ENCODE measurements around the gene NCK1.

NCK1 gene

GRCh38 chr3:136920904-136921611, 59.0 kb downstream of the NCK1 start:
- TF ChIP-seq CTCF (IDR thresholded peaks at IDR 0.05; ENCODE audit: insufficient read depth, low read length, poor library complexity, severe bottlenecking): no peak
- no peak for TF ChIP-seq EZH2phosphoT487 (conservative IDR thresholded peaks at IDR 0.05; ENCODE audit: low read length)

GRCh38 chr3:136925425-136926190, 63.6 kb downstream of the NCK1 start:
- TF ChIP-seq EZH2phosphoT487 (conservative IDR thresholded peaks at IDR 0.05; ENCODE audit: low read length) (no peak), CTCF (IDR thresholded peaks at IDR 0.05; ENCODE audit: insufficient read depth, low read length, poor library complexity, severe bottlenecking) (no peak)
- Histone ChIP-seq H3K4me2 (ENCODE audit: low read depth, low read length, poor library complexity, severe bottlenecking) (peak overlapping the region; percentile 9), H3K79me2 (ENCODE audit: insufficient read depth, low read length) (peaks cover 91% of the 10 kb centered on the region), H3K9me3 (ENCODE audit: insufficient read depth, low read length) (no peaks in the 10 kb centered on the region), H3F3A (ENCODE audit: insufficient read depth) (peaks cover 30% of the 10 kb centered on the region), H3K36me3 (ENCODE audit: low read length) (peaks cover 28% of the 10 kb centered on the region), H3K27ac (ENCODE audit: low read depth, low read length) (no peak overlapping the region), H3K9me2 (replicated peaks; ENCODE audit: insufficient read depth, low read length) (no peaks in the 10 kb centered on the region), H3K9ac (ENCODE audit: low read length) (no peak overlapping the region), H2AFZ (ENCODE audit: low read depth, low read length, severe bottlenecking) (no peak overlapping the region), H3K27me3 (ENCODE audit: low read length) (no peaks in the 10 kb centered on the region), H4K20me1 (ENCODE audit: low read depth, low read length) (no peaks in the 10 kb centered on the region; the same call in 1 of the 2 replicates), H3K4me3 (ENCODE audit: insufficient read depth, low read length, poor library complexity, severe bottlenecking) (no peak overlapping the region)

More at GRCh38 chr3:136920904-136921611, 59.0 kb downstream of the NCK1 start:
- Histone ChIP-seq H3K27ac (ENCODE audit: low read depth, low read length) (no peak overlapping the region), H3K36me3 (ENCODE audit: low read length) (0 out of 2 replicates have a peak, but pooled peaks cover 6% of the 10 kb centered on the region), H3F3A (ENCODE audit: insufficient read depth) (peaks cover 16% of the 10 kb centered on the region), H3K27me3 (ENCODE audit: low read length) (no peaks in the 10 kb centered on the region), H3K9me3 (ENCODE audit: insufficient read depth, low read length) (no peaks in the 10 kb centered on the region), H3K4me2 (ENCODE audit: low read depth, low read length, poor library complexity, severe bottlenecking) (no peak overlapping the region), H3K9ac (ENCODE audit: low read length) (no peak overlapping the region), H3K4me3 (ENCODE audit: insufficient read depth, low read length, poor library complexity, severe bottlenecking) (no peak overlapping the region), H3K79me2 (ENCODE audit: insufficient read depth, low read length) (peaks cover 96% of the 10 kb centered on the region), H2AFZ (ENCODE audit: low read depth, low read length, severe bottlenecking) (no peak overlapping the region), H4K20me1 (ENCODE audit: low read depth, low read length) (peaks cover 6% of the 10 kb centered on the region), H3K9me2 (replicated peaks; ENCODE audit: insufficient read depth, low read length) (no peaks in the 10 kb centered on the region)

- Histone ChIP-seq H3K4me3 (ENCODE audit: insufficient read depth, low read length, poor library complexity, severe bottlenecking) (no peak overlapping the region), H3K9me3 (ENCODE audit: insufficient read depth, low read length) (no peaks in the 10 kb centered on the region), H2AFZ (ENCODE audit: low read depth, low read length, severe bottlenecking) (no peak overlapping the region), H3K36me3 (ENCODE audit: low read length) (peaks cover 47% of the 10 kb centered on the region), H3K27me3 (ENCODE audit: low read length) (no peaks in the 10 kb centered on the region), H3K79me2 (ENCODE audit: insufficient read depth, low read length) (peaks cover 88% of the 10 kb centered on the region), H3K9me2 (replicated peaks; ENCODE audit: insufficient read depth, low read length) (no peaks in the 10 kb centered on the region), H3K9ac (ENCODE audit: low read length) (no peak overlapping the region), H3F3A (ENCODE audit: insufficient read depth) (peaks cover 40% of the 10 kb centered on the region), H3K4me2 (ENCODE audit: low read depth, low read length, poor library complexity, severe bottlenecking) (no peak overlapping the region), H3K27ac (ENCODE audit: low read depth, low read length) (no peak overlapping the region), H4K20me1 (ENCODE audit: low read depth, low read length) (no peaks in the 10 kb centered on the region; the same call in 1 of the 2 replicates)
- TF ChIP-seq EZH2phosphoT487 (conservative IDR thresholded peaks at IDR 0.05; ENCODE audit: low read length) (no peak), CTCF (IDR thresholded peaks at IDR 0.05; ENCODE audit: insufficient read depth, low read length, poor library complexity, severe bottlenecking) (no peak)
These were observed 66.2 kb downstream of the NCK1 start for GRCh38 chr3:136928240-136928639.
